Astrocyte (in vitro differentiated cells and primary cell): ENCODE data around the gene KLHL30. TPM values are rescaled to one million over a fixed set of nuclear protein-coding genes. Genes with fewer than 3 reads are reported as not detected.

Source experiments
- DNase-seq: peaks from one replicate; pipeline ENCODE4 v3.0.0-alpha.2; 2010; ENCODE audit warnings: low read depth
- FAIRE-seq: peaks from 2 replicates; lab custom pipeline; 2011; peaks lifted over from hg19 to GRCh38; lab: Jason Lieb, UNC
- H2AFZ ChIP-seq: 2 replicates; pipeline ENCODE4 v1.6.0; 2012; ENCODE audit warnings: low read depth, low read length, inconsistent platforms
- H3K27ac ChIP-seq: 2 replicates; pipeline ENCODE4 v1.5.1; 2011; ENCODE audit warnings: low read depth, low read length, inconsistent platforms
- H3K27me3 ChIP-seq: 2 replicates; pipeline ENCODE4 v1.6.0; 2011; ENCODE audit warnings: low read length, inconsistent platforms; ENCODE audit not compliant: insufficient read depth
- H3K36me3 ChIP-seq: 2 replicates; pipeline ENCODE4 v1.5.1; 2011; ENCODE audit warnings: low read length, inconsistent platforms; ENCODE audit not compliant: insufficient read depth
- H3K4me1 ChIP-seq: 2 replicates; pipeline ENCODE4 v1.5.1; 2011; ENCODE audit warnings: low read length, inconsistent platforms; ENCODE audit not compliant: insufficient read depth
- H3K4me2 ChIP-seq: 2 replicates; pipeline ENCODE4 v1.6.0; 2012; ENCODE audit warnings: low read length, inconsistent platforms
- H3K4me3 ChIP-seq: 2 replicates; pipeline ENCODE4 v1.5.1; 2011; ENCODE audit warnings: low read depth, mild to moderate bottlenecking, low read length, inconsistent platforms; ENCODE audit not compliant: insufficient read depth
- H3K79me2 ChIP-seq: 2 replicates; pipeline ENCODE4 v1.6.0; 2012; ENCODE audit warnings: mild to moderate bottlenecking, low read length, inconsistent platforms; ENCODE audit not compliant: insufficient read depth
- H3K9ac ChIP-seq: 2 replicates; pipeline ENCODE4 v1.6.0; 2012; ENCODE audit warnings: mild to moderate bottlenecking, low read length, inconsistent platforms
- H3K9me3 ChIP-seq: 2 replicates; pipeline ENCODE4 v1.5.1; 2012; ENCODE audit warnings: low read depth, mild to moderate bottlenecking, low read length, inconsistent platforms; ENCODE audit not compliant: insufficient read depth
- H4K20me1 ChIP-seq: 2 replicates; pipeline ENCODE4 v1.6.0; 2012; ENCODE audit warnings: low read length, inconsistent platforms; ENCODE audit not compliant: insufficient read depth
- H3K27ac Mint-ChIP-seq: one replicate; pipeline ENCODE4 v1.8.0; 2021; ENCODE audit warnings: mild to moderate bottlenecking, mixed read lengths; ENCODE audit not compliant: unreplicated experiment
- H3K27me3 Mint-ChIP-seq: one replicate; pipeline ENCODE4 v1.8.0; 2021; ENCODE audit warnings: low read depth, mixed read lengths; ENCODE audit not compliant: unreplicated experiment
- H3K36me3 Mint-ChIP-seq: one replicate; pipeline ENCODE4 v1.8.0; 2021; ENCODE audit warnings: low read depth, mixed read lengths; ENCODE audit not compliant: unreplicated experiment
- H3K4me1 Mint-ChIP-seq: one replicate; pipeline ENCODE4 v1.8.0; 2021; ENCODE audit warnings: low read depth, mixed read lengths; ENCODE audit not compliant: unreplicated experiment
- H3K4me3 Mint-ChIP-seq: one replicate; pipeline ENCODE4 v1.8.0; 2021; ENCODE audit warnings: mild to moderate bottlenecking, moderate library complexity, mixed read lengths; ENCODE audit not compliant: unreplicated experiment
- H3K9me3 Mint-ChIP-seq: one replicate; pipeline ENCODE4 v1.8.0; 2021; ENCODE audit warnings: mild to moderate bottlenecking, mixed read lengths; ENCODE audit not compliant: unreplicated experiment
- EZH2 ChIP-seq: IDR thresholded peaks from 2 replicates; pipeline ENCODE4 v1.6.1; 2012; ENCODE audit warnings: mild to moderate bottlenecking, low read length, inconsistent platforms; ENCODE audit not compliant: insufficient read depth
- total RNA-seq: library from RNA; stranded (reverse); gene quantifications from 2 replicates; pipeline ENCODE4 v1.2.1, GENCODE V29; 2021
- TF ChIP-seq, protein P1 (sequence below): IDR thresholded peaks from 2 replicates; pipeline ENCODE4 v1.5.1; 2011; ENCODE audit warnings: low read depth, mild to moderate bottlenecking, inconsistent platforms, low read length, moderate library complexity; ENCODE audit not compliant: insufficient read depth

Gene KLHL30
- total RNA-seq, 1 donor from 2014 or later = 0.59 TPM

DNA sequence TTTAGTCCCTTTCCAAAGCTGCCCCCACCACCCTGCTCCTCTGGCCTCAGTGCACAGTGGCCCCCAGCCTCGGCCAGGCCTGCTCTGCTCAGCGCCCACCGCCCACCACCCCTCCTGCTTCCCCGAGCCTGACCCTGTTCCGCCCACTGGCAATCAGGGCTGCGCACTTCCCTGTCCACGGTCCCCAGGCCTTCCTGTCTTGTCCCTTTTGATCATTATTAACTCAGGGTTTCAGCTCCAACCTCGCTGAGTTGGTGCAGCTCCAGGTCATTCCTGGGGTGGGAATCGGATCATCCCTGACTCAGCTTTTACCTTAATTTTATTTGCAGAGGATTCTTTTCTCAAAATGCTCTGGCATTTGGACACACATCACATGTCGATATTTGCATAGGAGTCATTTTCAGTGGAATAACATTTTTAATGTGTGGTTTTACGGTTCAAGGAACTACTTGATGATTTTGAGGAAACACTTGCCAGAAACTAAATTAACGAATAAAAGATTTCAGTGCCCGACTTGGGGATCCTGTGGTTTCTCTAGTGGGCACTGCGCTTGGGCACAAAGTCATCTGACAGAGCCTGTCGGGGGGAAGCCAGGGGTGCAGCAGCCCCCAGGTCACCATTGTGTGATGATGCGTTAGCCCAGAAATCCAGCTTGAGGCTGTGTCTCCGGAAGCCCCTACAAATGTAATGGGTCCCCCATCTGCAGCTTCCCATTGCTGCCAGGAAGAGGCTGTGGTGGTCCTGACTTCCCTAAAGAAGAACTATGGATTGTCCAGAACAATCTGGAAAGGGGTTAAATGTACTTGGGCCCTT, 39.4 kb upstream of the KLHL30 start:
- no peak overlapping the region for H3K4me3 ChIP-seq
- H4K20me1 ChIP-seq = no peaks in the 10 kb centered on the region
- TF ChIP-seq, protein P1, sequence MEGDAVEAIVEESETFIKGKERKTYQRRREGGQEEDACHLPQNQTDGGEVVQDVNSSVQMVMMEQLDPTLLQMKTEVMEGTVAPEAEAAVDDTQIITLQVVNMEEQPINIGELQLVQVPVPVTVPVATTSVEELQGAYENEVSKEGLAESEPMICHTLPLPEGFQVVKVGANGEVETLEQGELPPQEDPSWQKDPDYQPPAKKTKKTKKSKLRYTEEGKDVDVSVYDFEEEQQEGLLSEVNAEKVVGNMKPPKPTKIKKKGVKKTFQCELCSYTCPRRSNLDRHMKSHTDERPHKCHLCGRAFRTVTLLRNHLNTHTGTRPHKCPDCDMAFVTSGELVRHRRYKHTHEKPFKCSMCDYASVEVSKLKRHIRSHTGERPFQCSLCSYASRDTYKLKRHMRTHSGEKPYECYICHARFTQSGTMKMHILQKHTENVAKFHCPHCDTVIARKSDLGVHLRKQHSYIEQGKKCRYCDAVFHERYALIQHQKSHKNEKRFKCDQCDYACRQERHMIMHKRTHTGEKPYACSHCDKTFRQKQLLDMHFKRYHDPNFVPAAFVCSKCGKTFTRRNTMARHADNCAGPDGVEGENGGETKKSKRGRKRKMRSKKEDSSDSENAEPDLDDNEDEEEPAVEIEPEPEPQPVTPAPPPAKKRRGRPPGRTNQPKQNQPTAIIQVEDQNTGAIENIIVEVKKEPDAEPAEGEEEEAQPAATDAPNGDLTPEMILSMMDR = no peak
- TF ChIP-seq EZH2 = no peak
- H3K36me3 Mint-ChIP-seq = peaks cover 5% of the 10 kb centered on the region
- no peaks in the 10 kb centered on the region for H3K4me1 Mint-ChIP-seq
- H3K9me3 ChIP-seq = no peaks in the 10 kb centered on the region
- H3K4me2 ChIP-seq = no peak overlapping the region
- no peak overlapping the region for H3K9ac ChIP-seq
- H3K27me3 ChIP-seq = no peaks in the 10 kb centered on the region
- DNase-seq = no peak
- no peaks in the 10 kb centered on the region for H3K4me1 ChIP-seq
- H3K79me2 ChIP-seq = no peaks in the 10 kb centered on the region
- no peak for FAIRE-seq
- H3K27ac ChIP-seq = no peak overlapping the region
- H3K4me3 Mint-ChIP-seq = no peak overlapping the region
- no peak overlapping the region for H3K27ac Mint-ChIP-seq
- no peak overlapping the region for H2AFZ ChIP-seq
- peaks cover 7% of the 10 kb centered on the region for H3K27me3 Mint-ChIP-seq
- no peaks in the 10 kb centered on the region for H3K36me3 ChIP-seq
- peaks cover 2% of the 10 kb centered on the region for H3K9me3 Mint-ChIP-seq

DNA sequence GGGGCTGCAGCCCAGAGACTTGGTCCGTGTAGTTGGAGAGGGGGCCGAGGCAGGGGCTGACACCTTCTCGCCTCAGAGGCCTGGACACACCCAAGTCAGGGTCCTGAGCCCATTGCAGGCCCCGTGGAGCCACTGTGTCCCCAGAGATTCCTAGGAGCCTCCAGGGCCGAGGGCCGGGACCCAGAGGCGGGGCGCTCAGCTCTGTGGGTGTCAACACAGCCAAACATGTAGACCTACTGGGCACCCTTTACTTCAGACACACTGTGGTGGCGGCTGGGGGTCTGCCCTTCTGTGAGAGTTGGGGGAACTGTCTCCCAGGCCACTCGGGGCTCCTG, 38.8 kb upstream of the KLHL30 start:
- no peak for FAIRE-seq

More for the DNA sequence above, 38.8 kb upstream of the KLHL30 start:
- Mint-ChIP-seq H3K27me3 (peaks cover 10% of the 10 kb centered on the region), H3K4me1 (no peaks in the 10 kb centered on the region), H3K36me3 (peaks cover 5% of the 10 kb centered on the region), H3K27ac (no peak overlapping the region), H3K4me3 (no peak overlapping the region), H3K9me3 (peaks cover 2% of the 10 kb centered on the region)
- Histone ChIP-seq H3K79me2 (no peaks in the 10 kb centered on the region), H2AFZ (no peak overlapping the region), H4K20me1 (no peaks in the 10 kb centered on the region), H3K4me1 (no peaks in the 10 kb centered on the region), H3K4me3 (no peak overlapping the region), H3K27ac (no peak overlapping the region), H3K9ac (no peak overlapping the region), H3K9me3 (no peaks in the 10 kb centered on the region), H3K36me3 (no peaks in the 10 kb centered on the region), H3K4me2 (no peak overlapping the region), H3K27me3 (no peaks in the 10 kb centered on the region)
- no peak for TF ChIP-seq EZH2
- TF ChIP-seq, protein P1 = no peak
- DNase-seq = no peak
